ENCODE measurements around the gene TULP4. TPM values are rescaled to one million over a fixed set of nuclear protein-coding genes. Genes with fewer than 3 reads are reported as not detected.

Gene TULP4
- total RNA-seq, 1 donor from 2014 or later, result 36.3 TPM

- intact Hi-C loops (cut with micrococcal nuclease), result no loop called here
Measured at GRCh38 chr6:158497620-158498019, 185.4 kb downstream of the TULP4 start.

GRCh38 chr6:158498362-158498761 lies 186.1 kb downstream of the TULP4 start:
- intact Hi-C loops (cut with micrococcal nuclease), result no loop called here

GRCh38 chr6:158499601-158500000 lies 187.3 kb downstream of the TULP4 start:
- intact Hi-C loops (cut with micrococcal nuclease), result no loop called here

- intact Hi-C loops (cut with micrococcal nuclease), result no loop called here
Measured at GRCh38 chr6:158500016-158500735, 187.9 kb downstream of the TULP4 start.

GRCh38 chr6:158501360-158502262 lies 189.3 kb downstream of the TULP4 start:
- intact Hi-C loops (cut with micrococcal nuclease), result no loop called here

- intact Hi-C loops (cut with micrococcal nuclease), result no loop called here
Measured at GRCh38 chr6:158502263-158502950, 190.1 kb downstream of the TULP4 start.

- intact Hi-C loops (cut with micrococcal nuclease), result no loop called here
Measured at GRCh38 chr6:158503222-158503621, 191.0 kb downstream of the TULP4 start.

GRCh38 chr6:158503846-158504245 lies 191.6 kb downstream of the TULP4 start:
- intact Hi-C loops (cut with micrococcal nuclease), result no loop called here

- intact Hi-C loops (cut with micrococcal nuclease), result no loop called here
Measured at GRCh38 chr6:158505194-158505593, 192.9 kb downstream of the TULP4 start.

GRCh38 chr6:158506601-158507000 lies 194.3 kb downstream of the TULP4 start:
- intact Hi-C loops (cut with micrococcal nuclease), result no loop called here

GRCh38 chr6:158507174-158507573 lies 194.9 kb downstream of the TULP4 start:
- intact Hi-C loops (cut with micrococcal nuclease), result no loop called here

- intact Hi-C loops (cut with micrococcal nuclease), result no loop called here
Measured at GRCh38 chr6:158508450-158508849, 196.2 kb downstream of the TULP4 start.

GRCh38 chr6:158509465-158509864 lies 197.2 kb downstream of the TULP4 start:
- intact Hi-C loops (cut with micrococcal nuclease), result no loop called here

GRCh38 chr6:158512809-158513208 lies 200.5 kb downstream of the TULP4 start:
- intact Hi-C loops (cut with micrococcal nuclease), result no loop called here

- intact Hi-C loops (cut with micrococcal nuclease), result no loop called here
Measured at GRCh38 chr6:158514176-158514575, 201.9 kb downstream of the TULP4 start.

GRCh38 chr6:158514991-158515390 lies 202.7 kb downstream of the TULP4 start:
- intact Hi-C loops (cut with micrococcal nuclease), result no loop called here

- intact Hi-C loops (cut with micrococcal nuclease), result no loop called here
Measured at GRCh38 chr6:158516098-158516497, 203.8 kb downstream of the TULP4 start.

- intact Hi-C loops (cut with micrococcal nuclease), result no loop called here
Measured at GRCh38 chr6:158517038-158517437, 204.8 kb downstream of the TULP4 start.

GRCh38 chr6:158517581-158517980 lies 205.3 kb downstream of the TULP4 start:
- intact Hi-C loops (cut with micrococcal nuclease), result no loop called here

- intact Hi-C loops (cut with micrococcal nuclease), result loop anchor here (1.0 kb wide), 5 partner anchors 18 to 350 kb away; partner anchors contain the start of genes GTF2H5, SERAC1 and TMEM181
Measured at GRCh38 chr6:158518191-158519127, 206.2 kb downstream of the TULP4 start.

- intact Hi-C loops (cut with micrococcal nuclease), result no loop called here
Measured at GRCh38 chr6:158519300-158519699, 207.0 kb downstream of the TULP4 start.

Data from T-helper 1 cell treated with Interleukin-12 subunit alpha and Interleukin-12 subunit beta and Interleukin-4 antibody, amounts not matched to agents 30 ng/mL and 1 ng/mL, for 36 hours (primary cell).